ENCODE measurements around the gene TMEM119.
A peak's percentile ranks its signal among the peaks of the same experiment; 100 is the strongest.

The TMEM119 gene

GRCh38 chr12:108565146-108565545 is 32.7 kb downstream of the TMEM119 start:
- peaks cover 38% of the 10 kb centered on the region for H3K4me1 ChIP-seq (ENCODE audit: control insufficient read depth, insufficient read depth, low read length, poor library complexity, severe bottlenecking)
- DNase-seq, result no peak
- H3K36me3 ChIP-seq (ENCODE audit: control insufficient read depth, insufficient read depth, low read length), result peaks cover 38% of the 10 kb centered on the region

DNA sequence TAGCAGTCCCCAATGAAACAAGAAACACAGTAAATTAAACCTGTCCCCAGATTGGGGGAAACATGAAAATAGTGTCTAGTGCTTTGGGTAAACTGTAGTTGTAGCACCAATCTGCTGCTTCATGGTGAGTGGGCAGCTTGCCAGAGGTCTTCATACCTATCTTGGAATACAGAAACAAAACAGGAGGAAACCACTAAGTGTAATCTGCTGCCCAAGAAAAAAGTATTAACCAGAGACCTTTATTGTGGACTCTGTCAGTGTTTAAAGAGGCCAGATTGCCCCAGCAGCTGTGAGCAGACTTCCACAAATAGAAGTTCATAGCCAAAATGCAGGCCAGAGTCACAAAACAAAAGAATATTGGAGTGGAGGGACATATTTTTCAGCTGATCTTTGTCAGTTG is 33.2 kb downstream of the TMEM119 start:
- no peak for DNase-seq
- peaks cover 38% of the 10 kb centered on the region for H3K36me3 ChIP-seq (ENCODE audit: control insufficient read depth, insufficient read depth, low read length)
- H3K27ac ChIP-seq (ENCODE audit: insufficient read depth, low read length, poor library complexity, severe bottlenecking), result peak overlapping the region; percentile 90
- H3K4me1 ChIP-seq (ENCODE audit: control insufficient read depth, insufficient read depth, low read length, poor library complexity, severe bottlenecking), result peaks cover 42% of the 10 kb centered on the region
- no peaks in the 10 kb centered on the region for H3K27me3 ChIP-seq (replicated peaks; ENCODE audit: control insufficient read depth, insufficient read depth, low read length, poor library complexity, severe bottlenecking)
- no peak overlapping the region for H3K4me3 ChIP-seq (ENCODE audit: insufficient read depth, low read depth, low read length, poor library complexity, severe bottlenecking)
- no peaks in the 10 kb centered on the region for H3K9me3 ChIP-seq (ENCODE audit: control insufficient read depth, low read length)

More at GRCh38 chr12:108565146-108565545, 32.7 kb downstream of the TMEM119 start:
- no peak overlapping the region for H3K4me3 ChIP-seq (ENCODE audit: insufficient read depth, low read depth, low read length, poor library complexity, severe bottlenecking)
- no peaks in the 10 kb centered on the region for H3K9me3 ChIP-seq (ENCODE audit: control insufficient read depth, low read length)
- peak overlapping the region; percentile 51 for H3K27ac ChIP-seq (ENCODE audit: insufficient read depth, low read length, poor library complexity, severe bottlenecking)
- H3K27me3 ChIP-seq (replicated peaks; ENCODE audit: control insufficient read depth, insufficient read depth, low read length, poor library complexity, severe bottlenecking), result no peaks in the 10 kb centered on the region

GRCh38 chr12:108563804-108564151 is 34.1 kb downstream of the TMEM119 start:
- Histone ChIP-seq H3K4me1 (ENCODE audit: control insufficient read depth, insufficient read depth, low read length, poor library complexity, severe bottlenecking) (peaks cover 45% of the 10 kb centered on the region), H3K27ac (ENCODE audit: insufficient read depth, low read length, poor library complexity, severe bottlenecking) (peak overlapping the region; percentile 90)

GRCh38 chr12:108563136-108563803 is 34.6 kb downstream of the TMEM119 start:
- peak; percentile 70 to 80 (median 79) for DNase-seq

More at GRCh38 chr12:108563804-108564151, 34.1 kb downstream of the TMEM119 start:
- Histone ChIP-seq H3K36me3 (ENCODE audit: control insufficient read depth, insufficient read depth, low read length) (peaks cover 38% of the 10 kb centered on the region), H3K9me3 (ENCODE audit: control insufficient read depth, low read length) (no peaks in the 10 kb centered on the region), H3K4me3 (ENCODE audit: insufficient read depth, low read depth, low read length, poor library complexity, severe bottlenecking) (peak overlapping the region; percentile 96), H3K27me3 (replicated peaks; ENCODE audit: control insufficient read depth, insufficient read depth, low read length, poor library complexity, severe bottlenecking) (no peaks in the 10 kb centered on the region)
- DNase-seq, result no peak

DNA sequence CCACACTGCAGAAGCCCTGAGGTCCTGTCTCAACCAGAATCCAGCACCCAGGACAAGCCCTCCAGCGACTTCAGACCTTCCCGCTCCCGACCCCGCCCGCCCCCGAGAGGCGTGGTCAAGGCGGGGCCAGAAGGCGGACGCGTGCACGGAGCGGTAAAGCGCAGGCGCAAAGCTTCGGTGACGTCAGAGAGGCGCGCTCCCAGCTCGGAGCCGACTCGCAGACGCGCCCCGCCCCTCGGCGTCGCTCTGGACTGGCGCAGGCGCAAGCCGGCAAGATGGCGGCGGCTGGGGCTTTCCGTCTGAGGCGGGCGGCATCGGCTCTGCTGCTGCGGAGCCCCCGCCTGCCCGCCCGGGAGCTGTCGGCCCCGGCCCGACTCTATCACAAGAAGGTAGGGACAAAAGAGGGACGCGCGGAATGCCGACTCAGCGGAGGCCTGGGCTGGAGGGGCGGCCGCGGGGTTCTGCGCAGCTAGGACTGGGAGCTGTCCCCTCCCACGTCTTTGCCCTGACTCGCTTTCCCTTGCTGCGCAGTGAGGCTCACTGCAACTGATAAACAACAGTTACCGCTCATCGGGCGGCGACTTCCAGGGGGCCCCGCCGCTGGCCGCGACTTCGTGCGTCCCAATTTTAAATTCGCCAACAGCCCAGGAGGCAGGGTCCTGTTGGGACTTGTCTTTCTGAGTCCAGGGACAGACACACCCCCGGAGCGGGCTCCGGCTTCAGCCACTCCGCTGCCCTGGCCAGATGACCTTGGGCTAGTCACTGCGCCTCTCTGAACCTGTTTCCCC is 35.3 kb downstream of the TMEM119 start, which contains the start of gene ISCU:
ISCU (plus strand) TSS at position 249 of the 788 bp plus-strand sequence; CDS start at position 276, 27 bp downstream.
- Histone ChIP-seq H3K27me3 (replicated peaks; ENCODE audit: control insufficient read depth, insufficient read depth, low read length, poor library complexity, severe bottlenecking) (no peaks in the 10 kb centered on the region), H3K4me1 (ENCODE audit: control insufficient read depth, insufficient read depth, low read length, poor library complexity, severe bottlenecking) (peaks cover 36% of the 10 kb centered on the region), H3K9me3 (ENCODE audit: control insufficient read depth, low read length) (no peaks in the 10 kb centered on the region), H3K27ac (ENCODE audit: insufficient read depth, low read length, poor library complexity, severe bottlenecking) (peak within 1 kb of the TSS; percentile 90), H3K4me3 (ENCODE audit: insufficient read depth, low read depth, low read length, poor library complexity, severe bottlenecking) (peak within 1 kb of the TSS; percentile 96), H3K36me3 (ENCODE audit: control insufficient read depth, insufficient read depth, low read length) (peaks cover 34% of the 10 kb centered on the region)
- DNase-seq, result peak; percentile 96 to 99 (median 98)

More at GRCh38 chr12:108563136-108563803, 34.6 kb downstream of the TMEM119 start:
- Histone ChIP-seq H3K4me3 (ENCODE audit: insufficient read depth, low read depth, low read length, poor library complexity, severe bottlenecking) (peak overlapping the region; percentile 96), H3K4me1 (ENCODE audit: control insufficient read depth, insufficient read depth, low read length, poor library complexity, severe bottlenecking) (peaks cover 41% of the 10 kb centered on the region), H3K9me3 (ENCODE audit: control insufficient read depth, low read length) (no peaks in the 10 kb centered on the region), H3K36me3 (ENCODE audit: control insufficient read depth, insufficient read depth, low read length) (peaks cover 38% of the 10 kb centered on the region), H3K27me3 (replicated peaks; ENCODE audit: control insufficient read depth, insufficient read depth, low read length, poor library complexity, severe bottlenecking) (no peaks in the 10 kb centered on the region), H3K27ac (ENCODE audit: insufficient read depth, low read length, poor library complexity, severe bottlenecking) (peak overlapping the region; percentile 90)

DNA sequence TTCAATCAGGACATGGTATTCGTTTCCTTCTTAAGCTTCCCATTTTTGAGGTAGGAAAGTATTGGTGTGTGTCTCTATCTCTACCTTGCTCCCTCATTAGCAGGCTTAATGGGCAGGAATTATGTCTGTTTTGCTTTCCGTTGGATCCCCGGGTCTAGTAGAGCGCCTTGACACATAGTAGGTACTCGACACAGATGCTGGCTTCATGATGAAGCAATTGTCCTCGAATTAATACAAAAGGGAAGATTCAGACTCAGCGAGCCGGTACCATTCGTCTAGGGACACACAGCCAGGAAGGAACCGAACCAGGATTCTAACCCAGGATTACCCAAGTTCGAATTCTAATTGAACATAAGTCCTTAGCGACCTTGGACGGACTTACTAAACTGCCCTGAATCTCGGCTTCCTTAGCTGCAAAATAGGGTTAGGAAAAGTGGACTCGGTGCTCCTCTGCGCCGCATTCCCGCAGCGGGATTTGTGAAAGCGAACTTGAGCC is 36.0 kb downstream of the TMEM119 start:
- Histone ChIP-seq H3K4me3 (ENCODE audit: insufficient read depth, low read depth, low read length, poor library complexity, severe bottlenecking) (peak overlapping the region; percentile 96), H3K27ac (ENCODE audit: insufficient read depth, low read length, poor library complexity, severe bottlenecking) (peak overlapping the region; percentile 90), H3K36me3 (ENCODE audit: control insufficient read depth, insufficient read depth, low read length) (peaks cover 28% of the 10 kb centered on the region), H3K4me1 (ENCODE audit: control insufficient read depth, insufficient read depth, low read length, poor library complexity, severe bottlenecking) (peaks cover 36% of the 10 kb centered on the region), H3K27me3 (replicated peaks; ENCODE audit: control insufficient read depth, insufficient read depth, low read length, poor library complexity, severe bottlenecking) (no peaks in the 10 kb centered on the region), H3K9me3 (ENCODE audit: control insufficient read depth, low read length) (no peaks in the 10 kb centered on the region)
- no peak for DNase-seq

- H3K4me3 ChIP-seq (ENCODE audit: insufficient read depth, low read depth, low read length, poor library complexity, severe bottlenecking), result peak within 1 kb of the TSS; percentile 96
These were observed 36.8 kb downstream of the TMEM119 start, which contains the start of gene SART3 for GRCh38 chr12:108560752-108561719. SART3 (minus strand) TSS chr12:108561173; CDS start chr12:108561154, 19 bp downstream.

DNA sequence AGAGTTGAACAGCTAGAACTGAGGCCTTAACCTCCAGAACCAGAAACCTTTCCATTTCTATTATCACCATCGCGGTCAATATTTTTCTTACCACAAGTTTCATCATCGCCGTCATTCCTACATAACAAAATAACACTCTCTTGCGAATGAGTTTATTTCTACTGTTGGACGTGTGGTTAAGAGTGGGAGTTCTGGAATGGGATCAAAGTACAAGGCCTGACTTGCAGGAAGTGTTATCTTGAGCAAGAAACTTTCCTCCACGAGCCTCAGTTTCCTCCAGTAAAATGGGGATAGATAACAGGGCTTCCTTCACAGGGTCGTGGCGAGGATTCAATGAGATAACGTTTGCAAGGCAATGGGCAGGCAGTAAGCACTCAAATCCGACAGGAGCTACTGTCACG is 37.6 kb downstream of the TMEM119 start:
- no peaks in the 10 kb centered on the region for H3K27me3 ChIP-seq (replicated peaks; ENCODE audit: control insufficient read depth, insufficient read depth, low read length, poor library complexity, severe bottlenecking)
- H3K4me3 ChIP-seq (ENCODE audit: insufficient read depth, low read depth, low read length, poor library complexity, severe bottlenecking), result peak overlapping the region; percentile 96
- DNase-seq, result no peak
- H3K4me1 ChIP-seq (ENCODE audit: control insufficient read depth, insufficient read depth, low read length, poor library complexity, severe bottlenecking), result peaks cover 25% of the 10 kb centered on the region
- H3K27ac ChIP-seq (ENCODE audit: insufficient read depth, low read length, poor library complexity, severe bottlenecking), result peak overlapping the region; percentile 90
- peaks cover 14% of the 10 kb centered on the region for H3K36me3 ChIP-seq (ENCODE audit: control insufficient read depth, insufficient read depth, low read length)
- no peaks in the 10 kb centered on the region for H3K9me3 ChIP-seq (ENCODE audit: control insufficient read depth, low read length)

More at GRCh38 chr12:108560752-108561719, 36.8 kb downstream of the TMEM119 start, which contains the start of gene SART3:
- H3K27me3 ChIP-seq (replicated peaks; ENCODE audit: control insufficient read depth, insufficient read depth, low read length, poor library complexity, severe bottlenecking), result no peaks in the 10 kb centered on the region
- peaks cover 30% of the 10 kb centered on the region for H3K4me1 ChIP-seq (ENCODE audit: control insufficient read depth, insufficient read depth, low read length, poor library complexity, severe bottlenecking)
- DNase-seq, result peak; percentile 47 to 74 (median 70)
- peak within 1 kb of the TSS; percentile 90 for H3K27ac ChIP-seq (ENCODE audit: insufficient read depth, low read length, poor library complexity, severe bottlenecking)
- H3K36me3 ChIP-seq (ENCODE audit: control insufficient read depth, insufficient read depth, low read length), result peaks cover 19% of the 10 kb centered on the region
- no peaks in the 10 kb centered on the region for H3K9me3 ChIP-seq (ENCODE audit: control insufficient read depth, low read length)

DNA sequence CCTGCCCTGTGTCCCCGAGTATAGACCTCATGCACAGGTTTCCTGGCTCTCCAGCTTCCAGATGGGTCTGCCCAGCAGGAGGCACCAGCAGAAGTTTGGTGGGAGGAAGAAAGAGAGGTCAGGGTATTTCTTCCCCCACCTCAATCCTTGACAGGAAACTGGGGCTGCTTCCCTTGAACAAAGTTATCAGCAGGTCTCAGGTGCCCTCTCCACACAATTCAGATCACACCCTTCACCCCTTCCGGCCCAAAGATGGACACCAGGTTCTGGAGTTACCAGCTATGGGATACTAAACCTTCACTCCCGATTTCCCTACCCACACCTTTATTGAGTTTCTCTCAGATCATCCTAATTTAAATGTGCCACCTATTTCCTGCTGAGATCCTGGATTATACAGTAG is 38.1 kb downstream of the TMEM119 start:
- H3K27me3 ChIP-seq (replicated peaks; ENCODE audit: control insufficient read depth, insufficient read depth, low read length, poor library complexity, severe bottlenecking), result no peaks in the 10 kb centered on the region
- peaks cover 8% of the 10 kb centered on the region for H3K36me3 ChIP-seq (ENCODE audit: control insufficient read depth, insufficient read depth, low read length)
- H3K9me3 ChIP-seq (ENCODE audit: control insufficient read depth, low read length), result no peaks in the 10 kb centered on the region
- peak overlapping the region; percentile 90 for H3K27ac ChIP-seq (ENCODE audit: insufficient read depth, low read length, poor library complexity, severe bottlenecking)
- DNase-seq, result no peak
- H3K4me3 ChIP-seq (ENCODE audit: insufficient read depth, low read depth, low read length, poor library complexity, severe bottlenecking), result peak overlapping the region; percentile 96
- H3K4me1 ChIP-seq (ENCODE audit: control insufficient read depth, insufficient read depth, low read length, poor library complexity, severe bottlenecking), result peaks cover 25% of the 10 kb centered on the region

All from effector memory CD4-positive, alpha-beta T cell (primary cell).